ENCODE data around the gene BICD2.

GRCh38 chr9:92795598-92796336 is 31.1 kb upstream of the BICD2 start:
- TF ChIP-seq EZH2 (IDR thresholded peaks at IDR 0.05; ENCODE audit: insufficient read depth, poor library complexity, severe bottlenecking) = no peak
- TF ChIP-seq EZH2phosphoT487 (IDR thresholded peaks at IDR 0.05; ENCODE audit: insufficient read depth, low read depth) = no peak
